Right lung (tissue), 5 donors: ENCODE results near the gene CCDC102B. TPM values are rescaled to one million over a fixed set of nuclear protein-coding genes. Genes with fewer than 3 reads are reported as not detected.
"Not testable (repeated sequence)": the region's sequence is repeated elsewhere in the genome, so short reads cannot be mapped to it uniquely, and the experiment has no call there.

ENCODE experiments used
- DNase-seq, 2 donors: peaks; one replicate each; pipeline ENCODE4 v3.0.0-alpha.2; 2013
- polyA plus RNA-seq, 5 donors: library from polyadenylated mRNA; unstranded; fragments of 120-200 nt; gene quantifications; one replicate each; pipeline versions ENCODE4 v1.2.1 to v1.2.3, GENCODE V29; 2013; ENCODE audit warnings: inconsistent platforms in 1 of 5, low replicate concordance in 1 of 5; ENCODE audit not compliant: insufficient read length in 5 of 5, insufficient read depth in 1 of 5

The CCDC102B gene
- polyA plus RNA-seq, 5 donors, result 9.8 to 20.7 (median 15.8) TPM

DNA sequence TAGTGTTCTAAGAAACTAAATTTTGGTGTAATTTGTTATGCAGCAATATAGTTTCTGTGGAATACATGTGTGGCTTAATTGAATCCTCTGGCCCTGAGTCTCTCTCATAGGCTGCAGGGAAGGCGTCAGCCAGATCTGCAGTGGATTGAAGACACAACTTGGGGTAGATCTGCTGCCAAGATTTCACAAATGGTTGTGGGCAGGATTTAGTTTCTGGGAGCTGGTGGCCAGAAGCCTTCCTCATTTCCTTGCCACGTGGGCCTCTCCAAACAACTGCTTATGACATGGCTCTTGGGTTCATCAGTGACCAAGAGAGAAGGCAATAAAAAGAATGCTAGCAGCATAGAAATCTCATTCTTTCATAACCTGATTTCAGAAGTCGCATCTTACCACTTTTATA, 28.2 kb downstream of the CCDC102B start:
- no peak for DNase-seq

DNA sequence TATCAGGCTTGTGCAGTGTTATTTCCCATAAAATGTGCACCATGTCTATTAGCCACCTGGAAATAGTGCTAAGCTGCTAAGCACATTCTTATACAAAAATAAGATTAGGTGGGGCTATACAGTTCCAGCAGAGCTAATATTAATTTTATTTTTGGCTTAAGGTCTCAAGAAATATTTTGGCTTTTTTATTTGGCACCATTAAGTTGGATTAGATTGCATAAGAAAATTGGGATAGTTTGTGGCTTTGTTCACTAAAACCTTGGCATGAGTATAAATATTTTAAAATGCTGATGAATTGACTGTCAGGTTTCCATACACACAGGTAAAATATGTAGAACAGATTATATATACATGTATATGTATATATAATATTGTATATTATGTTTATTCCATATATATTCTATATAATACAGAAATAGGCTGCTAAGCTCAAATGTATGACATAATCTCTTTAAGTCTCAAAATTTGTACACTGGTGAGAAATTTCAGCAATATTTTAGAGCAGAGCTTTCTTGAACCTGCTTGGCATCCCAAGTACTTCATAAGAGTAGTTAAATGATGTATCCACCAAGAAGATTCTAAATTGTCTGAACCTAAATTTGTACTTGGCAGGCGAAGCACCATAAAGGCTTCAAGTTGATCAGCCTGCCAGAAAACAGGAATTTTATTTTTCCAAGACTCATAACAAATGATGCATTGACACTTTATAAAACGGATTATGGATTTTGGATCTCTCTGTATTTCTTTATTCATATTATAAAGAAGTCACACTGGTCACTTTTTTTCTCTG, 32.6 kb downstream of the CCDC102B start:
- no peak for DNase-seq

GRCh38 chr18:68833756-68834155, 35.9 kb downstream of the CCDC102B start:
- DNase-seq, result no peak

DNA sequence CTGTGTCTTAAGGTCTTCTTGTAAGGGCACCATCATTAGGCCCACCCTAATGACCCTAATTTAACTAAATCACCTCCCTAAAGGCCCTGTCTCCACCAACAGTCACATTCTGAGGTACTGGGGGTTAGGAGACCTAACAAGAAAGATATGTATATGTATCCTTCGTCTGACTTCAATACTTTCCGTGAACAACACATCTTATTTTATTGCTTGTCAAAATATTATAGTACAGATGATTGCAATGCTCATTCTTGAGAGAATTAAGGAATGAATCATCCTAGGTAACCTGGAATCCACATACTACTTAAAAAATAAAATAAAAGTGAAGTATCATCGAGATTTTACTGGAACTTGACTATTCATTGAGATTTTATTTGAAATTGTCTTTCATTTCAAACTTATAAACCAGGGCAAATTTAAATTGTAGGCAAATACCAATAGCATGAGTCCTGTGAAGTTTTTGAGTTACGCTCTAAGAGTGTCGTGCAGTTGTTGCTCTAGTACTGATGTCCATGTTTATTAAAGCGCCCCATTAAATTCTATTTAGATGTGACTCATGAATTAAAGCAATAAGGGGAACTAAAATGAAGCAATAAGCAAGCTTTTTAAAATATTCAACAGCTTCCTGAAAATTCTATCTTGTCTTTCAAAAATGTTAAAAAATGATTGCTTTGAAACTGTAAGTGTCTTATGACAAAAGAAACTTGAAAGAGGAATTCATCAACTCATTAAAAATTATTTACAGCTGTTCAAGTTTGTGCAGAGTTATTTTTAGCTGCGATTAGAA, 40.0 kb downstream of the CCDC102B start:
- DNase-seq, result no peak

DNA sequence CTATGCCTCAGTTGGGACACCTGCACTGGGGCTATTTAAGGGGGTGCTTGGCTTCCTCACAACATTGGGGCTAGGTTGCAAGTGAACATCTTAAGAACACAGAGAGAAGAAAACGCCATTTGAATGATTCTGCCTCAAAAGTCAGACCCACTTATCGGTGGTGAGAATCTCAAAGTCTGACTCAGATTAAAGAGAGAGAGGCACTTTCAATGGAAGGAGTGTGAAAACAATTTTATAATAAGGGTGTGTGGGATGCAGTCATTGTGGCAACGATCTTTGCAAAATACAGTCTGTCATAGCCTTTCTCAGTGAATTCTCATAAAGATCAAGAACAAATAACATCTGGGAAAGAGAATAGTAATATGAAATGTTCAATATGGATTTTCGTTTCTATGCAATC, 41.8 kb downstream of the CCDC102B start:
- DNase-seq, result no peak

- DNase-seq, result no peak
Observed at GRCh38 chr18:68840554-68841263, 42.8 kb downstream of the CCDC102B start.

DNA sequence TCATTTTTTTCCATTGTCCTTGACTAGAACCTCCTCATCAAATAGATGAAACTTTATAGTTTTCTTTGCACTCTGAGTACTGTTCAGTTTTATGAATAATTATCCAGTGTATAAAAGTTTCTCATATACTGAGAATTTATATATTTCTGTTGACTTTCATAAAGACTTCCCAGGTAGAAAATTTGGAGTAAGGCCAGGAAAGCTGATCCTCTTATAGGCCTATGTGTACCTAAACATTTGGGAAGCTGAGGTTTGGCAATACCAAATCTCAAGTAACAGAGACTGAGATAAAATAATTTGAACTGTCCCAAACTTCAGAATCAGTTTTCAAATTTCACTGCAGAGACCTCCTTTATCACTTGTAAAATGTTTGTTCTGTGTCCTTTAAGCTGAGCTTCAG, 43.4 kb downstream of the CCDC102B start:
- no peak for DNase-seq

DNA sequence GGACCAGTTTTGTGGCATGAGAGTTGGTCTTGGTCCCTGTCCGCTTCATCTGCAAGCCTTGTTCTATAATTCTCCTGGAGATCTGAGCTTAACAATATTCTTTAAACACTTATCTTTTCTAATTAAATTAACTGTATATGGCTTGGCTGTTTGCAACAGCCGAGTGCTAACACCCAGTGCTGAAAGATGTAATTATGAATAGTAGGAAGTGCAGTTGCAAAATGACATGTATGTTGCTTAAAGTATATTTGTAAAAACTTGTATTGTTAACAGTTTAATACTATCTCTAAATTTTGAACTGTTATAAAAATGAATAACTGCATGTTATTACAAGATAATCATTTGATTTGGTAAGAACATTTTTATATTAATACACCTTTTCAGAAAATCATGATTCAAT, 45.1 kb downstream of the CCDC102B start:
- no peak for DNase-seq

DNA sequence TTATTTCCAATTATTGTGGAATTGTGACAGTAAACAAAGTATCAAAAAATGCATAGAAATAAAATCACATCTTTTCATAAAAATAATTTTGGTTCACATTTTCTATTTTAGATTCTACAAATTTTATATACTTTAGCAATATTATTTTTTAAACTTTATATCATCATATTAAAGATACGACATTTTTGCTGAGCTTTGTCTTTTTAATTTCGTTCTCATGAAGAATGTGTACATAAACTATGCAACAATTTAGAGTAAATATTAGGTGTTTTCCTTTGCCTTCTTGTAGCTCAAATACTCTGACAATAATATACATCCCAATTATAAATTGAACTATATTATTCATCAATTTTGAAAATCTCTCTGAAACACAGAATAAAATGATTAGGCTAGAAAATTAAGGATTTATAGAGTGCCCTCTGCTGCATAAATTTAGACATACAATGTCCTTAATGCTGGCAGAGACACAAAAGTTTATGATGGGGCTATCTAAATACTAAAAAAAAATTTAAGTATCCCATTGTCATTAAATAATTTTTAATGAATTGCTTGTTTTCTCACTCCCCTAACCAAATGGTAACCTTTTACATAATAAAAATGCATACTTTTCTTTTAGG, 45.7 kb downstream of the CCDC102B start:
- no peak for DNase-seq

GRCh38 chr18:68847219-68847837, 49.4 kb downstream of the CCDC102B start:
- no peak for DNase-seq

GRCh38 chr18:68848242-68848641, 50.4 kb downstream of the CCDC102B start:
- no peak for DNase-seq

DNA sequence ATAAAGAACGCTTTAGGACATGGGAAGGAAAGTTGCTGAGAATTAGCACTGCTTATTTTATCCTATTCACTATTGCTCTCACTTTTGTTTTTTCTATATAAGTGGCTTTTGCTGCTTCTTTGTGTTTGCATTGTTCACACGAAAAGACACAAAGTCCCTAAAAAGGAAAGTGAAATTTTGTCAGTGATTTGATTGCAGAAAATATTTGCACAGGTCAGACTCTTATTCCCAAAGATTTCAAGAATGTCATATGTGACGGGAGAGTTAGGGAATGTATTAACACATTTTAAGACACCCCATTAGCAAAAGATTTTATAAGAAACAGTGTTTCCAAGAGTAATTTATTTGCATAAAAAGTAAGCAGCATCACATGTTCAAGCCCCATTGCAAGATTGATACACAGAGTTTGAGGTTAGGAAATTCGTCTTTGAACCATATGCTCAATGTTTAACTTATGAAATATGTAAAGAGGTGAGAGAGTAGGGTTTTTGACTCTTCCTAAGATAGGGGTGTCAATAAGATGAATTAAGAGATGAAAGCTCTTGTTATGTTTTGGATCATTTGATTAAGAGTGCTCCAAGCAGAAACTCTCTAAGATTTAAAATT, 57.0 kb downstream of the CCDC102B start:
- DNase-seq, result no peak

- no peak for DNase-seq
Observed at GRCh38 chr18:68855491-68855890, 57.6 kb downstream of the CCDC102B start.

DNA sequence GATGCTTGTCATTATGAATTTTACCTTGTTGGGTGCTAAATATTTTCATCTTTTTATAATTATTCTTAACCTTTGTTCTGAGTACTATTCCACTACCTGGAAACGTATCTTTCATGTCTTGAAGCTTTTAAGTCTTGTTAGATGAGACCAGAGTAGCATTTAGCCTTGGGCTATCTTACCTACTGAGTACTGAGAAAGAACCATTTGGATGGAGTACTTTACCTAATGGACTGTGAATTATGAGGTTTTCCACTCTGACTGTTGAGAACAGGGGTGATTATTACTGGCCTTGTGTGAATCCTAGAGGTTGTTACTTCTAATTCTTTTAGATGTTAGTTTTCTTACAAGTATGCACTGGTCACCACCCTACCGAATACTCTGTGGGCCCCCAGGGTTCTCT, 63.5 kb downstream of the CCDC102B start:
- DNase-seq, result no peak

DNA sequence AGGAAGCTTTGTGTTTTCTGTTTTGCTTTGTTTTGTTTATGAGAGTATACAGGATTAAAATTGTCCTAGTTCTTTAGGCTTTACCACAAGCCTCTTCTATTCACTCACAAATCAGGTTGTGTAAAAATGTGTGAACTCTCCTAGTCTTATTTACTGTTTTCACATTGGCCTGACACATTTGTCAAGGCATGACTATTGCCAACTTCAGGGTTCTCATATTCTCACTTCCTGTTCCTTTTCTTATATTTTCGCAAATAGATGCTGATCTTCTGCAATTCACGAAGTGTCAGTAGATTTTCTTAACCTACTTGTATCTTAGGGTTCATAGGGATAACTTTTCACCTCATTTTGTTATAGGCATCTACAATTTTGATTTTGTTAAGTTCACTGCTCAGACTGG, 67.1 kb downstream of the CCDC102B start:
- DNase-seq, result no peak

- no peak for DNase-seq
Observed at GRCh38 chr18:68865503-68865902, 67.6 kb downstream of the CCDC102B start.

GRCh38 chr18:68873003-68873402, 75.1 kb downstream of the CCDC102B start:
- no peak for DNase-seq

DNA sequence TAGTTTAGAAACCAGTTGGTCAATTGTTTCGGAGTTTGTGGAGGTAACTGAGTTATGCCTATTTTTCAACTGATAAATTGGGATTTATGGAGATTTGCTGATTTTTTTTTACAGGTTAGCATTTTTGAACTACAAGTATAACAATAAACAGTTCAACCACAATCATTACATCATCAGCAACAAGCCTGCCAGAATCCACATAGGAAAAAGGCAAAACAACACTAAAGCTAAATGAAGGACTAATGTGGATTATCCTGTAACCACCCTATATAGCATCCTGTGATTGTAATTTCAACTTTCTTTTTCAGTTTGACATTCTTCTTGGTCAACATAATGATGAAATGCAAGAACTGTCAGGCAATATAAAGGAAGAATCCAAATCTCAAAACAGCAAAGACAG, 76.5 kb downstream of the CCDC102B start:
- DNase-seq, result no peak

DNA sequence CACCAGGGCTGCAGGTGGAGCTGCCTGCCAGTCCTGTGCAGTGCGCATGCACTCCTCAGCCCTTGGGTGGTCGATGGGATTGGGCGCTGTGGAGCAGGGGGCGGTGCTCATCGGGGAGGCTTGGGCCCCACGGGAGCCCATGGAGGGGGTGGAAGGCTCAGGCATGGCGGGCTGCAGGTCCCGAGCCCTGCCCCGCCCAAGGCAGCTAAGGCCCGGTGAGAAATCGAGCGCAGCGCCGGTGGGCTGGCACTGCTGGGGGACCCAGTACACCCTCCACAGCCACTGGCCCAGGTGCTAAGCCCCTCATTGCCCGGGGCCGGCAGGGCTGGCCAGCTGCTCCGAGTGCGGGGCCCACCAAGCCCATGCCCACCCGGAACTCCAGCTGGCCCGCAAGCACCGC, 82.1 kb downstream of the CCDC102B start:
- not testable (repeated sequence) for DNase-seq

- no peak for DNase-seq
Observed at GRCh38 chr18:68887410-68887809, 89.5 kb downstream of the CCDC102B start.

DNA sequence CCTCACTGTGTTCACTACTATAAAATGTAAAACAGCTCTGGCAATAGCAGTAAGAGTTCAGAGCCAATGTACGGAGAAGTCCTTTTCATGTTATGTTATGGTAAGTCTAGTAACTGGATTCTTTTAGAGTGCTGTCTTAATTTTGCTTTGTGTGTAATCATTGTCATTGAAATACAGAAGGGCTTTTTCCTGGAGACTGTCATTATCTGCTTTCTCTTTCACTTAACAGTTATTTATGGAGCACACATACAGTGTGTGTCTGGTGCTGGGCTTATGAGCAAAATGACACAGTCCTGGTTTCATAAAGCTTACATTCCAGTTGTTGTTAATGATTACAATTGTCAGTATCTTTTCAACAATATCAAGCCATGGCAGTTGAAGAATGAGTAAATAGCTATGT, 95.5 kb downstream of the CCDC102B start:
- DNase-seq, result no peak
